ENCODE results near the gene BNC2. TPM values are rescaled to one million over a fixed set of nuclear protein-coding genes. Genes with fewer than 3 reads are reported as not detected.

BNC2 gene
- total RNA-seq, 4 donors from 2014 or later: 20.5 to 55.4 (median 26.2) TPM

DNA sequence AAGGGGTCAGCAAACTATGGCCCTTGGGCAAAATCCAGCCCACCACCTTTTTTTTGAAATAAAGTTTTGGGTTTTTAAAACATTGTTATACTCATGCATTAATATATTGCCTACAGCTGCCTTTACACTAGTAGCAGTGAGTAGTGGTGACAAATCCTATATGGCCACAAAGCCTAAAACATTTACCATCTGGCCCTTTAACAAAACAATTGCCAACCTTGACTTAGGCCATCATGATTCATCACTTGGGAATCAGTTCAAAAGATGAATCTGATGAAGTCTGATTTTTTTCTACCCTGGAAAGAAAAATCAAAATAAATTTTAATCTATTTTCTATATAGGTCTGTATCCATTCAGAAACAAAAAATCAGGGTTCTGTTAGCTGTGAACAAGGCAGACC, 484.9 kb downstream of the BNC2 start:
- TF ChIP-seq EP300 (IDR thresholded peaks at IDR 0.05; ENCODE audit: low read depth) (no peak), POLR2A (IDR thresholded peaks at IDR 0.05) (no peak), CTCF (IDR thresholded peaks at IDR 0.05) (no peak)
- in situ Hi-C loops (cut with MboI; ENCODE audit: low pct_ligation_motif_present in 1 of 4, low pct_unique_long_range_greater_than_20kb in 1 of 4, low sequenced_read_pairs in 3 of 4): no loop called here
- H3K27me3 ChIP-seq: no peaks in the 10 kb centered on the region

DNA sequence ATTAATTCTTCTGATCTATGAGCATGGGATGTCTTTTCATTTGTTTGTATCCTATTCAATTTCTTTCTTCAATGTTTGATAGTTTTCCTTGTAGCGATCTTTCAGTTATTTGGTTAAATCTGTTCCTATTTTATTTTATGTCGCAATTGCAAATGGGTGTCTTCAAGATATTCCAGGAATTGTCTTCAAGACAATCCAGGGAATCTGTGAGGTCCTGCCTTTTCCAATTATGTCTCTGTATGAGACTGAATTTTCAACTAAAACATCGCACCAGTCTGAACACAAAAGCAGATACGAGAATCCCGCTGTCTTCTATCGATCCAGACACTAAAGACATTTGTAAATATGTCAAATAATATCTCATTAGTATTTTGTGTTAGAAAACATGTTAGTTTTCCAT, 485.5 kb downstream of the BNC2 start:
- Histone ChIP-seq H3K27ac (no peak overlapping the region), H3K4me1 (no peaks in the 10 kb centered on the region), H3K36me3 (no peaks in the 10 kb centered on the region), H3K9me3 (peaks cover 4 to 10% of the 10 kb centered on the region in 2 donors), H3K4me3 (no peak overlapping the region), H3K27me3 (no peaks in the 10 kb centered on the region)
- in situ Hi-C loops (cut with MboI; ENCODE audit: low pct_ligation_motif_present in 1 of 4, low pct_unique_long_range_greater_than_20kb in 1 of 4, low sequenced_read_pairs in 3 of 4) (no loop called here), intact Hi-C loops (cut with DNase I; ENCODE audit: low total_unique reads) (no loop called here)
- TF ChIP-seq POLR2A (IDR thresholded peaks at IDR 0.05): no peak
- TF ChIP-seq CTCF (IDR thresholded peaks at IDR 0.05): no peak
- TF ChIP-seq EP300 (IDR thresholded peaks at IDR 0.05; ENCODE audit: low read depth): no peak
- TF ChIP-seq POLR2AphosphoS5 (IDR thresholded peaks at IDR 0.05): no peak
- 81 to 95% methylated on average over 6 of the region's 6 CpGs for WGBS, 2 donors (ENCODE audit: low coverage in 1 of 2)
- DNase-seq: no peak

More for the DNA sequence above, 484.9 kb downstream of the BNC2 start:
- no peak overlapping the region for H3K27ac ChIP-seq
- no peak overlapping the region for H3K4me3 ChIP-seq
- intact Hi-C loops (cut with DNase I; ENCODE audit: low total_unique reads): no loop called here
- H3K4me1 ChIP-seq: no peaks in the 10 kb centered on the region
- no peaks in the 10 kb centered on the region for H3K36me3 ChIP-seq
- no peak for DNase-seq
- peaks cover 4 to 10% of the 10 kb centered on the region in 2 donors for H3K9me3 ChIP-seq

DNA sequence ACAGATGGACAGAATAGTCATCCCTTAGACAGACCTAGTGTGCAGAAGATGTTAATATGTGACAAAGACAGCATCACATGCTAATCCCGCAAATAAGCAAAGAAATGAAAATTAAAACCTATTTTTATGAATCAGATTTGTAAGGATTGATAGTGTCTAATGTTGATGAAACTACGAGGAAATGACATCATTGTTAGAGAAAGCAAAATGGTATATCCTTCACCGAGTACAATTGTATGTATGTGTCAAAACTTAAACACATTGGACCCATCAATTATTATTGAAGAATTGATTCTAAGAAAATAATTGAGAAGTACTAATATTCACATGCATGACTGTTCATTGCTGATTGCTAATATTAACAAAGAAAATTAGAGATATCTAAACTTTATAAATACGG, 493.2 kb downstream of the BNC2 start:
- TF ChIP-seq CTCF (IDR thresholded peaks at IDR 0.05) (no peak), EP300 (IDR thresholded peaks at IDR 0.05; ENCODE audit: low read depth) (no peak), POLR2A (IDR thresholded peaks at IDR 0.05) (no peak), POLR2AphosphoS5 (IDR thresholded peaks at IDR 0.05) (no peak)

DNA sequence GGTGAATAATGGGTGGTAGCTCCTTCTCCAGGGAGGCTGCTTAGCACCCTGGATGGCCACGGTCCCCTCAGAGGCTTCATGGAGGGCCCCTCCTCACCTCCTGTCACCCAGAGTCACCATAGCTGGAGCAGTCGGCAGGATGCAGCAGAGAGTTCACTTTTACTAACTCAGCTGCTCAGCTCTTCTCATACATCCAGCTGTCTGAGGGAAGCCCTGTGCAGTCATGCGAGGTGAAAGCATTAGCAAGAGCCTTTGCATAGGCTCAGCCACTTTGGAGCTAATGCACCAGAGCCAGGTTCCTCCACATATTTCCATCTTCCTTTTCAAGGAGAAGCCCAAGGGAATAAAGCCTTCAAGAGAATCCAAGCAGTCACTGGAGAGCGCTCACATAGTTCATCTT, 499.2 kb downstream of the BNC2 start:
- WGBS, 2 donors (ENCODE audit: low coverage in 1 of 2): 81 to 100% methylated on average over 1 to 4 of the region's 4 CpGs

More for the DNA sequence above, 493.2 kb downstream of the BNC2 start:
- Histone ChIP-seq H3K9me3 (no peaks in the 10 kb centered on the region), H3K27me3 (no peaks in the 10 kb centered on the region), H3K36me3 (no peaks in the 10 kb centered on the region), H3K4me1 (no peaks in the 10 kb centered on the region), H3K4me3 (no peak overlapping the region), H3K27ac (no peak overlapping the region)
- WGBS, 2 donors (ENCODE audit: low coverage in 1 of 2): 79 to 83% methylated on average over 3 to 4 of the region's 4 CpGs
- intact Hi-C loops (cut with DNase I; ENCODE audit: low total_unique reads) (no loop called here), in situ Hi-C loops (cut with MboI; ENCODE audit: low pct_ligation_motif_present in 1 of 4, low pct_unique_long_range_greater_than_20kb in 1 of 4, low sequenced_read_pairs in 3 of 4) (no loop called here)
- DNase-seq: no peak

More for the DNA sequence above, 499.2 kb downstream of the BNC2 start:
- Histone ChIP-seq H3K27me3 (no peaks in the 10 kb centered on the region), H3K9me3 (no peaks in the 10 kb centered on the region), H3K27ac (no peak overlapping the region), H3K4me1 (no peaks in the 10 kb centered on the region), H3K36me3 (no peaks in the 10 kb centered on the region), H3K4me3 (no peak overlapping the region)
- TF ChIP-seq CTCF (IDR thresholded peaks at IDR 0.05) (no peak), EP300 (IDR thresholded peaks at IDR 0.05; ENCODE audit: low read depth) (no peak), POLR2A (IDR thresholded peaks at IDR 0.05) (no peak), POLR2AphosphoS5 (IDR thresholded peaks at IDR 0.05) (no peak)
- in situ Hi-C loops (cut with MboI; ENCODE audit: low pct_ligation_motif_present in 1 of 4, low pct_unique_long_range_greater_than_20kb in 1 of 4, low sequenced_read_pairs in 3 of 4): no loop called here
- intact Hi-C loops (cut with DNase I; ENCODE audit: low total_unique reads): no loop called here
- DNase-seq: no peak
